GM13976 (cell line): ENCODE measurements around the gene DBH.

Experiments
- DNase-seq: peaks from one replicate; pipeline ENCODE4 v3.0.0; 2012; ENCODE audit warnings: low spot score
- CTCF ChIP-seq: IDR thresholded peaks from 2 replicates; pipeline ENCODE4 v1.5.1; 2012; ENCODE audit warnings: borderline replicate concordance, mild to moderate bottlenecking; ENCODE audit not compliant: insufficient read depth; ENCODE audit errors: extremely low read depth, missing control alignments, control extremely low read depth
- in situ Hi-C: fragments of 300-500 bp; cut with MboI; formaldehyde crosslinking; loops from one replicate; pipeline ENCODE4 v1.12.0; 2022; ENCODE audit warnings: low sequenced_read_pairs, mixed read lengths, inconsistent platforms; ENCODE audit not compliant: unreplicated experiment

The DBH gene

DNA sequence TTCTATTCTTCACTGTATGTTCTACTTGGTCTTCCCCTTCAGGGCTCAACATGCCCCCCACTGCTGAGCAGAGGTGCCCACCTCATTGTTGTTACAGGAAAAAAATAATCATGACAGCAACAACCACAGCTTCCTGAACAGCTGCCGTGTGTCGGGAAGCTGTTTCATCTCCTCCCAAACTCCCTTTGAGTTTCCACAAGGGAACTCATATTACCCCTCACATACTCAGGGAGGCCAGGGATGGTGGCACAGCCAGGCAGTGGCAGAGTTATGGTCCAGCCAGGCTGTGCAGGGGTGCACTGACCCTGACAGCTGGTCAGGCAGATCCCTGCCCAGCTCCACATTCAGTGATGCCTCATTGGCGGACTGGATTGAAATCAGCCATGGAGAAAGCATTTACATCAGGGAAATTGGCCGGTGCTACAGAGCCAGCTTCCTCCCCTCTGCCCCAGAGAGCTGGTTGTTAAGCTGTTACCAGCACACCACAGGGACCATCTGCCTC lies 64.7 kb downstream of the DBH start:
- in situ Hi-C loops: no loop called here
- no peak for DNase-seq
- no peak for TF ChIP-seq CTCF

- TF ChIP-seq CTCF: no peak
- in situ Hi-C loops: no loop called here
- DNase-seq: no peak
Measured at GRCh38 chr9:133701321-133701980, 65.3 kb downstream of the DBH start.

- DNase-seq: no peak
- TF ChIP-seq CTCF: no peak
- in situ Hi-C loops: no loop called here
Measured at GRCh38 chr9:133701981-133702797, 66.0 kb downstream of the DBH start.

DNA sequence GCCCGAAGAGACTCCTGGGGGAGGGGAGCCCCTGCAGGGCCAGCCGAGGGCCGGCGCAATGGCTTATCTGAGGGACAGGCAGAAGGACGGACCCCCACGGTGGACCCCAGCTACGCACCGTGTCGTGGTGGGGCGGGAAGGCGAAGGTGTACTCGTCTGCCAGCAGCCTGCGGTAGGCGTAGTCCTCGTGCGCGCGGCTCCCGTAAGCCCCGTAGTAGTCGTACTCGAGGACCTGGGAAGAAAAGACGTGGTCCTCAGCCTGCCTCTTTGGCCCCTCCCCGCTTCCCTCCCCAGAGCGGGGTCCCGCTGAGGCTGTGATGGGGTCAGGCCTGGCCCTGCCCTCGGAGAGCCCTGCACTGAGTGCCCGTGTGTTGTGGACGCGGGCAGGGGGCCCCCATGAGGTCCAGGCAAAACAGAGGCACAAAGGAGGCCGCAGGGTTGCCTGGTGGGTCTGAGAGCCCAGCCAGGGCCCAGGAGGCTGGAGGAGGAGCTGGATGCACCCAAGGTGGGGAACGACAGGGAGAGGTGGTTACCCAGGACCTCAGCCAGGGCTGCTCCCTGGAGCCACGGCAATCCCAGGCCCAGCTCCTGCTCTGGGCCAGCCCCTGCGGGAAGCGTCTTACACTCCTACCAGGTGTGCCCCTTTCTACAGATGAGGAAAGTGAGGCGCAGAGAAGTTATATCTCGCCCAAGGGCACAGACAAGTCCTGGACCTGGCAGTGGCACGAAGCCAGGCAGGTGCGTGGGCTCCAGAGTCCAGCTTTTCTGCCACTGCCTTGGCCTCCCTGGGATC lies 66.8 kb downstream of the DBH start:
- in situ Hi-C loops: no loop called here
- DNase-seq: no peak
- no peak for TF ChIP-seq CTCF

GRCh38 chr9:133703591-133704399 lies 67.6 kb downstream of the DBH start:
- TF ChIP-seq CTCF: no peak
- in situ Hi-C loops: no loop called here
- DNase-seq: no peak
